GM18505 (cell line): ENCODE results near the gene SOX5.
"Not testable (repeated sequence)": the region's sequence is repeated elsewhere in the genome, so short reads cannot be mapped to it uniquely, and the experiment has no call there.

Experiments used
- ATAC-seq: cut with Tn5 transposase; IDR thresholded peaks from one replicate; pipeline ENCODE4 v1.9.1; 2021; ENCODE audit not compliant: unreplicated experiment
- POLR2A ChIP-seq: IDR thresholded peaks from 4 replicates; pipeline ENCODE4 v1.6.1; 2011; ENCODE audit warnings: borderline replicate concordance; ENCODE audit not compliant: insufficient read depth, insufficient read length; ENCODE audit errors: extremely low read depth

SOX5 gene

DNA sequence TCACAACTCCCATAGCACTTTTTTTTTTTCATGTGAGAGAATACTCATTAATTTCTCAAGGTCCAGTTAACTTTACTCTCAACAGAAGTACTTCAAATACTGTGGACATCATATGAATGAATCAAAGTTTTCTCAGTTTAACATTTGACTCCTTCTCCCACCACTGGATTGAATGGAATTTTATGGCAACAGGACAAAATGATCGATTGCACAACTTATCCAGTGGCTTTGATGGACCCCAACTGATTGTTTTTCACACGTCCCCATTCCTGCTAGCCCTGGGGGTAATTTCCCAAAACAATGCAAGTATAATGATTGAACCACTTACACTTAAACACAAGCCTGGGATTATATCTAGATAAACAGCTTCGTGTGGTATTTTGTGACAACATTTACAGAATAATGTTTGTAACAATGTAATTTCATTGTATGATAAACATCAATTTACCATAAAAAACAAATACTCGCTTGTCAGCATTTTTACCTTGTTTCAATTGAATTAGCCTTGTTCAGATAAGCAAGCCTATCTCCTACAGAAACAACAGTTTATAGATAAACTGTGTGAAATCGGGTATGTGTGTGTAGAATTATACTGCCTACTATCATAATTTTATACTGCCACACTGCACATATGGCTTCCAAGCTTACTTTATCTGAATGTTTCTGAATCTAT lies 60.9 kb downstream of the SOX5 start:
- ATAC-seq: no peak
- TF ChIP-seq POLR2A: no peak

DNA sequence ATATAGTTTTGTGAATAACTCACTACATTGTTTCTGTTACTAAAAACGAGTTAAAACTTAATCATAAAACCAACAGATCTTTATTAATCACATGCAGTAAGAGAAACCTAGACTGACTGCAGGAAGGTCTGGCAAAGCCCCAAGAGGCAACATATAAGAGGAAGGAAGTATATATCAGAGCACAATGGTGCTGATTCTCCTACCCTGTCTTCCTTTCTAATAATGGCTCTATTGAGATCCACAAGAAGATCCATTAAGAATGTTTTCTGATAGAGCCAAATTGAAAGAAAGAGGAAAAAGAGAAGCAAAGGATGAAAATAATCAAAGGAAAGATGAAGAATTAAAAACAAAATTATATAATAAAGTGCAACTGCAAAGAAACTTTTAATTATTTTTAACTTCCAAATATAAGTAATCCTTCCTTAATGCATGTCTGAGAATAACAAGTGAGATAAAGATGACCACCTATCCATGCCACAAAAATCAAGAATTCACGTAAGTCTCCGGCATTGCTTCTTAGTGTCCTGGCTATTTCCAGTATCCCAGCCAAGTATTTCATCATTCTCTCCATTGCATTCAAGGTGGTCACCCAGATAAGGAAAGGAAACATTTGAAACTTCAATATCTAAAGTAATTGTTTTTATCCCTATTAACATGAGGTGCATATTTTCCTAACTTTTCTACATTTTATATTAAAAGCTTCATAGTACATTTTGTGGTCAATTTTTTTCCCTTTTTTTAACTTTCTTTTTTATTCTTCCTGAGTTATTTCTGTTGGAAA lies 62.2 kb downstream of the SOX5 start:
- no peak for TF ChIP-seq POLR2A
- no peak for ATAC-seq

DNA sequence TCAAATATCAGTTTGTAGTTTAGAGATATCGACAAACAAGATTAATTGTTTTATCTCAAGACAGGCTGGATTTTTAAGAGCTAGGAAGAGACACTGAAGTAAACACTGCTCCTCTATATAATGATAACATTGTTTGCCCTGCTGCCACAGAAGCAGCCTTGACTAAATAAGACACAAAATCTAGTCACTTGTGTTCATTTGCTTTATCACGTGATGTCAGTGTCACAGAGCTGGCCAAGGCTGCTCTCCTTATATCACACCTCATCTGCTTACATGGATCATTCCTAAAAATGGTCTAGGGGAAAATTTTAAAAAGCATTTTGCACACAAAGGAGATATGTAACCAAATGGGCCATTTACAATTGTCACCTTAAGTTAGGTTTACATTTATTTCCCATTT lies 64.1 kb downstream of the SOX5 start:
- ATAC-seq: no peak
- TF ChIP-seq POLR2A: no peak

DNA sequence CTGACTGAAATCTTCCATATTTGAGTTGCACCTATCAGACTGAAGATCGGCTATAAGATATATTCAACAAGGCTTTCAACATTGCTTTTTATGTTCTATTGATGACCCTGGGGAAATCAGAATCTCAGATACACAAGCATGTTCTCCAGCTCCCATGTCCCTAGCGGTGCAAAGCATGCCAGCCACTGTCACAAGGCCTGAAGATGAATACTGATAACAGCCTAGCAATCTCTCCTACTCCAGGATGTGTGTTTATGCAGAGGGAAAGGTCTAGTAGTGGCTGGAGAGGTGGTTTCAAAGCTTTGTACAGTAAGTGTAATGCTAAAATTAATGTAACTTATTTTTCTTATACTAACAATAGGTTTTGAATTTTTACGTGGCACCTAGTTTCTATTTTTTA lies 64.6 kb downstream of the SOX5 start:
- TF ChIP-seq POLR2A: no peak
- no peak for ATAC-seq

DNA sequence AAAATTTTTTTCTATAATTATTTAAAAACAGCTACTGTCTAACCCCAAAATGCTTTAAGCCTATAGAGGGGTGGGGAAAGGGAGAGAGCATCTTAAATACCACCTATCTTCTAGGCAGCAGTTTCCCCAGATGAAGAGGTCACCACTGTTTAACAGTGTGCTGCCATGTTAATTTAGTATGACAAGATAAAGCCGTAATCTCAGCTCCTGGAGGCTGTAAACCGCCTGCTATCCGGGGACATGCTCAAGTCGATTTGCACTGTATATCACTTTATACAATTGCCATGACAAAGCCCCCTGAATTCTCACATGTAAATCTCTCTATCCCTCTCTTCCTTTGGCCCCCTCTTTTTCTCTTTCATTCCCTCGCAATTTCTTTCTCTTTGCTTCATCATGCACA lies 68.5 kb downstream of the SOX5 start:
- TF ChIP-seq POLR2A: no peak
- no peak for ATAC-seq

DNA sequence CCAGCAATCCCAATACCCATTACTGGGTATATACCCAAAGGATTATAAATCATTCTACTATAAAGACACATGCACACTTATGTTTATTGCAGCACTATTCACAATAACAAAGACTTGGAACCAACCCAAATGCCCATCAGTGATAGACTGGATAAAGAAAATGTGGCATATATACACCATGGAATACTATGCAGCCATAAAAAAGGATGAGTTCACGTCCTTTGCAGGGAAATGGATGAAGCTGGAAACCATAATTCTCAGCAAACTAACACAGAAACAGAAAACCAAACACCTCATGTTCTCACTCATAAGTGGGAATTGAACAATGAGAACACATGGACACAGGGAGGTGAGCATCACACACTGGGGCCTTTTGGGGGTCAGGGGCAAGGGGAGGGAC lies 72.9 kb downstream of the SOX5 start:
- not testable (repeated sequence) for ATAC-seq

DNA sequence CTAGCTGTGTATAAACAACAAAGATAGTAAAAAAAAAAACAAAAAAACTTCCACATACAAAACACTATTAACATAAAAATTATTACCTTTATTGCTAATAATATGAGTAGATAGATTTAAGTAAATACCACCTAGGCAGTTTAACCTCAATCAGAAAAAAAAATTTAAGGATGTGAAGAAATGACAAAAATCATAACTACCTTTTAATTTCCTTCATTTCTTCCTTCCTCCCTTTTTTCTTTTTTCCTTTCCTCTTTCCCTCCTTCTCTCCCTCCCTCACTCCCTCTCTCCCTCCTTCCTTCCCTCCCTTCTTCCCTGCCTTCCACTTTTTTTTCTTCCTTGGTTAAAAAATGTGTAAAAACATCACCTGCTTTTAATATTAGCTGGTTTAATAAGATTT lies 81.7 kb downstream of the SOX5 start:
- ATAC-seq: no peak
- no peak for TF ChIP-seq POLR2A

DNA sequence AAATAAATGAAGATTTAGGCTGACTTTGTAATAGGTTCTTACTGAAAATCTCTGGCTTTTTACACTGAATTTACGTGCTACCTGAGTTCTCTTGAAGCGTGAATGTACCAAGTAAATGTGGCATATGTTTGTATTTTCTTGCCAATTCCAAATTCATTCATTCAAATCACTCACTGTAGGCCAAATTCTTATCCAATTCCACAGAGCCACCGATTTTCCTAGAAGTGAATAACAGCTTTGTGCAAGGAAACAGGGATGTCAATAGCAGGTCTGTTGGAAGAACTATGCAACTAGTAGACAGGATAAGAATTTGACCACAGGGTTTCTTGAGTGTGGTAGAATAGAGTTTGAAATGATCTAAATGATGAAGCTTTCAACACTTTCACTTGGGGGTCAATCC lies 86.8 kb downstream of the SOX5 start:
- ATAC-seq: no peak
- TF ChIP-seq POLR2A: no peak

DNA sequence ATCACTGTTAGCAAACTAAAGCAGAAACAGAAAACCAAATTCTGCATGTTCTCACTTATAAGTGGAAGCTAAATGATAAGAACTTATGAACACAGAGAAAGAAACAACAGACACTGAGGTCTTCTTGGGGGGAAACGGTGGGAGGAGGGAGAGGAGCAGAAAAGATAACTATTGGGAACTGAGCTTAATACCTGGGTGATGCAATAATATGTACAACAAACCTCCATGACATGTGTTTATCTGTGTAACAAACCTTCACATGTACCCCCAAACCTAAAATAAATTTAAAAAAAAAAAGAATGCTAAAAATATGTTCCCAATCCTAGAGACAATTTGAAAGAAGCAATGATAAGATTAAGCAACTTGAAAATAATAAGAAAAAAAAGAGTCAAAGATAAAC lies 89.5 kb downstream of the SOX5 start:
- ATAC-seq: no peak
- TF ChIP-seq POLR2A: no peak

DNA sequence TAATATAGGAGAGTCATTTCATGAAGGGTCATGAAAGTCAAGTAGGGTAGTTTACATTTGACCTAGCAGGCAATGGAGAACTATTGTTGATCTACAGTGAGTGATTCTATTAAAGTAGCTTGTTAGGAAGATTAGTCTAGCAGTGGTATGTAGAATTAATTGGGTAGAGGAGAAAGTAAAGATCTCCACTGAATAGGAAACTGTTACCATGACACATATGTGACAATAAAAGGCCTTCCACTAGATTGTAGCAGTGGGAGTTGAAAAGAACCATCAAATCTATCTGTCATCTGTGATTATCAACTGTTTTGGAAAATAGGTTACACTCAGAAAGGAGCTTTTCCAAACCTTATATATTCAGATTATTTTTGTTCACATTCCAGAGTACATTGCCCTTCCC lies 92.3 kb downstream of the SOX5 start:
- no peak for ATAC-seq
- no peak for TF ChIP-seq POLR2A

DNA sequence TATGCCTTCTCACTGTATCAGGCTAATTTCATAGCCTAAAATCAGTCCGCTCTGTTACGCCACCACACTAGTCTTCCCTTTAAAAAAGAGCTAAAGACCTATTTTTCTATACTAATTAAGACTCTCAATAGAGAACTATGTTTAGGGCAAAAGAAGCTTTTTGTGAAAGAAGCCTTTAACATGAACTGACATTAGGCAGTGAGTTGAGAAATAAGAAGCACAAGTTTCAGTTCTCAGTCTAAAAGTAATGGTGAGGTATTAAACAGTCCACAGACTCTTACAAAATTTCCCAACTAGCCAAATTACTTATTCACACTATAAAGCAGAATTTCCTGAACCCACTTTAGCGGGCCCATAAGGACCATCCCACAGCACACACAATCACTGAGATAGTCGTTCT lies 93.7 kb downstream of the SOX5 start:
- TF ChIP-seq POLR2A: no peak
- no peak for ATAC-seq

DNA sequence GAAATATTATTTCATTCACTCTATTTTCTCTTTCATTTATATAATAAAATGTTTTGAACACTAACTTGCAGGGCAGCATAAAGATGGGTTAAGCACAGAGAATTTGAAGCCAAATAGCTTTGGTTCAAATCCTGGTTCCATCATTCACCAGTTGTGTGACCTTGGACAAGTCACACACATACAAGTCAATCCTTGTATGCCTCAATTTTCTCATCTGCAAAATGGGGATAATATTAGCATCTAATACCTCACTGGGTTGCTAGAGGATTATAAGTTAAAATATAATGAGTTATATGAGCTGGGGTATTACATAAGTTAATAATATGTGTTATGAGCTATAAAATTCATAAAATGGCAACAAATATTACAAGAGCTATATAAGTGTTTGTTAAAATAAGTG lies 94.9 kb downstream of the SOX5 start:
- no peak for TF ChIP-seq POLR2A
- ATAC-seq: no peak

DNA sequence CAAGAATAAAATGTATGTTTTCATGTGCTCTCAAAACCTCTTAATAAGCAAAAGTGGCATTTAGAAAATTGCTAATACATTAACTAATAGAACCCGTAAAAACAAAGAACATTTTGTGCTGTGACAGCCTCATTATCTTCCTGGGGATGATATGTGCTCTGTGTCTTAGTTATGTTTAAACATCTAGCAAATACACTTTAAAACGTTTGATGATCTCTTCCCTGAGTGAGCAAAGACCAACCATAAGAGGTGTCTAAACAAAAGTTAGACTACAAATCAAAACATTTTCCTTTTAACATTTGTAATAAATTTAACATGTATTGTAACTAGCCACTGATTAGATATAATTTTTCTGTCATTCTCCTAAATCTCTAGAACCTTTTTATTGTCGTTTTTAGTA lies 95.8 kb downstream of the SOX5 start:
- ATAC-seq: no peak
- TF ChIP-seq POLR2A: no peak

DNA sequence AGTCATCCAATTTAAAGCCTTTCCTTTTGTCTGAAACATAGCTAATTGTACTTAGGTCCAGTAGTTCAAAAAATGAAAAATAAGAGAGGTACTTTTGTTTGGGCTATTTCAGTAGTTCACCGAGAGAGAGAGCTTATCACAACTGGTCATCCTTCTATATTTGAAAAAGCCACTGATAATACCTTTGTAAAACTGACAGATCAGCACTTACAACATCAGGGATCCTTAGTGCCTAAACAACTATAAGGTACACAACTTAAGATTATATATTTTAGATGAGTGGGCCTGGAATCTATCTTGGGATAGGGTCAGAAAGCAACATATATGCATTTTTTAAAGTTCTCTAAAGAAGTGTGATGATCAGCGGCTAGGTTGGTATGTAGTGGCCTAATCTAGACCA lies 97.9 kb downstream of the SOX5 start:
- TF ChIP-seq POLR2A: no peak
- no peak for ATAC-seq
